ENCODE data around the gene STH. TPM values are rescaled to one million over a fixed set of nuclear protein-coding genes. Genes with fewer than 3 reads are reported as not detected.

STH gene
- polyA plus RNA-seq, 1 donor (not counting 4 experiments of a cell fraction or from before 2014, with no cell fraction given), result not detected

DNA sequence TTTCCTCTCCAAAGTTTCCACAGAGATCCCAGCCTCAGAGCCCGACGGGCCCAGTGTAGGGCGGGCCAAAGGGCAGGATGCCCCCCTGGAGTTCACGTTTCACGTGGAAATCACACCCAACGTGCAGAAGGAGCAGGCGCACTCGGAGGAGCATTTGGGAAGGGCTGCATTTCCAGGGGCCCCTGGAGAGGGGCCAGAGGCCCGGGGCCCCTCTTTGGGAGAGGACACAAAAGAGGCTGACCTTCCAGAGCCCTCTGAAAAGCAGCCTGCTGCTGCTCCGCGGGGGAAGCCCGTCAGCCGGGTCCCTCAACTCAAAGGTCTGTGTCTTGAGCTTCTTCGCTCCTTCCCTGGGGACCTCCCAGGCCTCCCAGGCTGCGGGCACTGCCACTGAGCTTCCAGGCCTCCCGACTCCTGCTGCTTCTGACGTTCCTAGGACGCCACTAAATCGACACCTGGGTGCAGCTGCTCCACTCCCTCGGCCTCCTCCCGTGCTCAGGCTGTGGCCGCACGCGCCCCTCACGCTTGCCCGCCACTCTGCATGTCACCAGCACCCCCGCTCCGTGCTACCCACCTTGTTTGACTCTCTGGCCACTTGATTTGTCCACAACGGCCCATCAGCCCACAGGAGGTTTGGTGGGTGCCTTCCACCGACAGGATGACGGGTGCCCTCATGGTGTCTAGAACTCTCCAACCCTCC, 15.3 kb upstream of the STH start:
- dilution Hi-C loops (cut with MboI; ENCODE audit: extremely low pct_ligation_motif_present, low sequenced_read_pairs), result no loop called here
- Histone ChIP-seq H3K36me3 (ENCODE audit: control insufficient read depth in 2 of 2, extremely low read depth in 1 of 2, insufficient read depth in 2 of 2, low read length in 2 of 2) (no peaks in the 10 kb centered on the region), H3K27ac (ENCODE audit: control insufficient read depth, insufficient read depth, low read length) (no peak overlapping the region), H3K4me3 (ENCODE audit: control insufficient read depth in 2 of 3, extremely low read depth in 1 of 3, insufficient read depth in 2 of 3, low read depth in 1 of 3, low read length in 3 of 3) (no peak overlapping the region), H3K4me2 (ENCODE audit: control insufficient read depth, extremely low read depth, insufficient read depth, low read depth, low read length) (no peak overlapping the region), H3K9me3 (ENCODE audit: control insufficient read depth, low read depth, low read length) (no peaks in the 10 kb centered on the region), H2AFZ (ENCODE audit: control insufficient read depth, low read length) (no peak overlapping the region), H3K79me2 (ENCODE audit: control insufficient read depth, insufficient read depth, low read length) (no peaks in the 10 kb centered on the region), H3K4me1 (ENCODE audit: control insufficient read depth, extremely low read depth, insufficient read depth, low read length) (no peaks in the 10 kb centered on the region), H3K27me3 (ENCODE audit: control insufficient read depth, extremely low read depth, insufficient read depth, low read length) (no peaks in the 10 kb centered on the region), H4K20me1 (ENCODE audit: control insufficient read depth, extremely low read depth, insufficient read depth, low read length) (no peaks in the 10 kb centered on the region), H3K9ac (ENCODE audit: control insufficient read depth, extremely low read depth, insufficient read depth, low read length) (no peak overlapping the region), H3K9me1 (ENCODE audit: control insufficient read depth, extremely low read depth, insufficient read depth, low read length) (no peaks in the 10 kb centered on the region)
- FAIRE-seq, result no peak
- no peak for DNase-seq (ENCODE audit: low read depth, low spot score)
- TF ChIP-seq EZH2 (IDR thresholded peaks at IDR 0.05; ENCODE audit: low read length), result no peak
- TF ChIP-seq, protein P1, sequence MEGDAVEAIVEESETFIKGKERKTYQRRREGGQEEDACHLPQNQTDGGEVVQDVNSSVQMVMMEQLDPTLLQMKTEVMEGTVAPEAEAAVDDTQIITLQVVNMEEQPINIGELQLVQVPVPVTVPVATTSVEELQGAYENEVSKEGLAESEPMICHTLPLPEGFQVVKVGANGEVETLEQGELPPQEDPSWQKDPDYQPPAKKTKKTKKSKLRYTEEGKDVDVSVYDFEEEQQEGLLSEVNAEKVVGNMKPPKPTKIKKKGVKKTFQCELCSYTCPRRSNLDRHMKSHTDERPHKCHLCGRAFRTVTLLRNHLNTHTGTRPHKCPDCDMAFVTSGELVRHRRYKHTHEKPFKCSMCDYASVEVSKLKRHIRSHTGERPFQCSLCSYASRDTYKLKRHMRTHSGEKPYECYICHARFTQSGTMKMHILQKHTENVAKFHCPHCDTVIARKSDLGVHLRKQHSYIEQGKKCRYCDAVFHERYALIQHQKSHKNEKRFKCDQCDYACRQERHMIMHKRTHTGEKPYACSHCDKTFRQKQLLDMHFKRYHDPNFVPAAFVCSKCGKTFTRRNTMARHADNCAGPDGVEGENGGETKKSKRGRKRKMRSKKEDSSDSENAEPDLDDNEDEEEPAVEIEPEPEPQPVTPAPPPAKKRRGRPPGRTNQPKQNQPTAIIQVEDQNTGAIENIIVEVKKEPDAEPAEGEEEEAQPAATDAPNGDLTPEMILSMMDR (optimal IDR thresholded peaks at IDR 0.05 in 1 of 3, IDR thresholded peaks at IDR 0.05 in 1 of 3, conservative IDR thresholded peaks at IDR 0.05 in 1 of 3; ENCODE audit: extremely low read depth in 1 of 3, insufficient read depth in 2 of 3, low read length in 3 of 3), result no peak

DNA sequence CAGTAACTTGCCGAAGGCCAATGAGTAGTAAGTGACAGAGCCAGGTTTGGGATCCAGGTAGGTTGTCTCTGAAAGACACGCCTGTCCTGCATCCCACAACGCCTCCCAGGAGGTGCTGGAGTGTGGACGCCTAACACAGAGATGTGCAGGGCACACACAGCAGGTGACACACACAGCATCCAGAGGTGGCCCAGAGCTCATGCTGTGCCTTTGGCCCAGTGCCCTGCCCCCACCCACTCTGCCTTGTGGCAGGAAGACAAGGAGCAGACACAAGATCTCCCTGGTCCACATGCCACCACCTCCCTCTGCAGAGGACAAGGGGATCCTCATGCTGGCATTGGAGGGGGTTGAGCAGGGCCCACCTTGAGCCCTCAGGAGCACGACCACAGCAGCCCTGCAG, 14.7 kb upstream of the STH start:
- FAIRE-seq, result no peak
- no peak for TF ChIP-seq EZH2 (IDR thresholded peaks at IDR 0.05; ENCODE audit: low read length)
- TF ChIP-seq, protein P1 (optimal IDR thresholded peaks at IDR 0.05 in 1 of 3, IDR thresholded peaks at IDR 0.05 in 1 of 3, conservative IDR thresholded peaks at IDR 0.05 in 1 of 3; ENCODE audit: extremely low read depth in 1 of 3, insufficient read depth in 2 of 3, low read length in 3 of 3), result no peak
- no peaks in the 10 kb centered on the region for H3K79me2 ChIP-seq (ENCODE audit: control insufficient read depth, insufficient read depth, low read length)

More for the DNA sequence above, 14.7 kb upstream of the STH start:
- Histone ChIP-seq H3K9me1 (ENCODE audit: control insufficient read depth, extremely low read depth, insufficient read depth, low read length) (no peaks in the 10 kb centered on the region), H2AFZ (ENCODE audit: control insufficient read depth, low read length) (no peak overlapping the region), H4K20me1 (ENCODE audit: control insufficient read depth, extremely low read depth, insufficient read depth, low read length) (no peaks in the 10 kb centered on the region), H3K27ac (ENCODE audit: control insufficient read depth, insufficient read depth, low read length) (no peak overlapping the region), H3K27me3 (ENCODE audit: control insufficient read depth, extremely low read depth, insufficient read depth, low read length) (no peaks in the 10 kb centered on the region), H3K4me3 (ENCODE audit: control insufficient read depth in 2 of 3, extremely low read depth in 1 of 3, insufficient read depth in 2 of 3, low read depth in 1 of 3, low read length in 3 of 3) (no peak overlapping the region), H3K4me1 (ENCODE audit: control insufficient read depth, extremely low read depth, insufficient read depth, low read length) (no peaks in the 10 kb centered on the region), H3K9me3 (ENCODE audit: control insufficient read depth, low read depth, low read length) (no peaks in the 10 kb centered on the region), H3K36me3 (ENCODE audit: control insufficient read depth in 2 of 2, extremely low read depth in 1 of 2, insufficient read depth in 2 of 2, low read length in 2 of 2) (no peaks in the 10 kb centered on the region), H3K4me2 (ENCODE audit: control insufficient read depth, extremely low read depth, insufficient read depth, low read depth, low read length) (no peak overlapping the region), H3K9ac (ENCODE audit: control insufficient read depth, extremely low read depth, insufficient read depth, low read length) (no peak overlapping the region)
- DNase-seq (ENCODE audit: low read depth, low spot score), result no peak
- dilution Hi-C loops (cut with MboI; ENCODE audit: extremely low pct_ligation_motif_present, low sequenced_read_pairs), result no loop called here
